HepG2 (cell line): ENCODE results near the gene HSPB2. TPM values are rescaled to one million over a fixed set of nuclear protein-coding genes. Genes with fewer than 3 reads are reported as not detected.
A peak's percentile ranks its signal among the peaks of the same experiment; 100 is the strongest.

ENCODE experiments used
- AHR ChIP-seq: IDR thresholded peaks from 2 replicates; pipeline ENCODE4 v1.6.1; 2018; ENCODE audit warnings: missing genetic modification reagents, missing compliant biosample characterization
- ATAD3A ChIP-seq: sonication (generic); formaldehyde crosslinking; IDR thresholded peaks from 2 replicates; pipeline ENCODE4 v1.4.0; 2020; ENCODE audit warnings: missing genetic modification reagents
- DNMT1 ChIP-seq: sonication (generic); formaldehyde crosslinking; IDR thresholded peaks from 2 replicates; pipeline ENCODE4 v1.5.1; 2020; ENCODE audit warnings: mild to moderate bottlenecking, missing genetic modification reagents
- FOXO1 ChIP-seq: sonication (generic); formaldehyde crosslinking; IDR thresholded peaks from 2 replicates; pipeline ENCODE4 v1.4.0; 2020; ENCODE audit warnings: missing genetic modification reagents
- IKZF5 ChIP-seq: IDR thresholded peaks from 2 replicates; pipeline ENCODE4 v1.6.1; 2018; ENCODE audit warnings: missing genetic modification reagents, mild to moderate bottlenecking, missing compliant biosample characterization
- KLF9 ChIP-seq: IDR thresholded peaks from 2 replicates; pipeline ENCODE4 v1.6.1; 2016; ENCODE audit warnings: low read depth
- NFRKB ChIP-seq: fragments of 450-650 bp; IDR thresholded peaks from 2 replicates; pipeline ENCODE4 v1.6.1; 2017
- NFYC ChIP-seq: IDR thresholded peaks from 2 replicates; pipeline ENCODE4 v1.6.1; 2016; ENCODE audit warnings: missing genetic modification reagents, missing compliant biosample characterization
- NR1H2 ChIP-seq: sonication (generic); formaldehyde crosslinking; IDR thresholded peaks from 2 replicates; pipeline ENCODE4 v1.8.1; 2022; ENCODE audit warnings: low read depth, missing genetic modification reagents, borderline replicate concordance
- PHF20 ChIP-seq: sonication (generic); formaldehyde crosslinking; IDR thresholded peaks from 2 replicates; pipeline ENCODE4 v1.5.0; 2020; ENCODE audit warnings: mild to moderate bottlenecking, missing genetic modification reagents
- RORA ChIP-seq: sonication (generic); formaldehyde crosslinking; IDR thresholded peaks from 2 replicates; pipeline ENCODE4 v1.5.0; 2020; ENCODE audit warnings: mild to moderate bottlenecking, missing genetic modification reagents, moderate library complexity
- SAFB2 ChIP-seq: sonication (generic); formaldehyde crosslinking; IDR thresholded peaks from 2 replicates; pipeline ENCODE4 v1.5.1; 2020; ENCODE audit warnings: missing genetic modification reagents, low read depth, mild to moderate bottlenecking, borderline replicate concordance
- SMAD3 ChIP-seq: sonication (generic); formaldehyde crosslinking; IDR thresholded peaks from 2 replicates; pipeline ENCODE4 v1.4.0; 2020; ENCODE audit warnings: missing genetic modification reagents
- SMC3 ChIP-seq: IDR thresholded peaks from 2 replicates; pipeline ENCODE4 v1.6.1; 2011; ENCODE audit warnings: low read length, improper control_type of control experiment
- XRCC5 ChIP-seq: fragments of 200-400 bp; formaldehyde crosslinking; optimal IDR thresholded peaks from 2 replicates; pipeline ENCODE3; 2017; ENCODE audit warnings: mild to moderate bottlenecking, low read length
- ZNF160 ChIP-seq: sonication (generic); formaldehyde crosslinking; IDR thresholded peaks from 2 replicates; pipeline ENCODE4 v1.8.0; 2022; ENCODE audit warnings: mild to moderate bottlenecking, inconsistent platforms, missing genetic modification reagents
- ZNF230 ChIP-seq: sonication (generic); formaldehyde crosslinking; IDR thresholded peaks from 2 replicates; pipeline ENCODE4 v1.4.0; 2020; ENCODE audit warnings: mild to moderate bottlenecking, missing genetic modification reagents
- ZNF263 ChIP-seq: sonication (generic); formaldehyde crosslinking; IDR thresholded peaks from 2 replicates; pipeline ENCODE4 v1.4.0; 2020; ENCODE audit warnings: missing genetic modification reagents
- ZNF3 ChIP-seq: IDR thresholded peaks from 2 replicates; pipeline ENCODE4 v1.7.0; 2017; ENCODE audit warnings: inconsistent platforms
- ZNF383 ChIP-seq: sonication (generic); formaldehyde crosslinking; IDR thresholded peaks from 2 replicates; pipeline ENCODE4 v1.4.0; 2020; ENCODE audit warnings: missing genetic modification reagents, mild to moderate bottlenecking, borderline replicate concordance
- ZNF414 ChIP-seq: sonication (generic); formaldehyde crosslinking; IDR thresholded peaks from 2 replicates; pipeline ENCODE4 v1.5.0; 2020; ENCODE audit warnings: missing genetic modification reagents
- ZNF431 ChIP-seq: sonication (generic); formaldehyde crosslinking; IDR thresholded peaks from 2 replicates; pipeline ENCODE4 v1.9.0; 2022; ENCODE audit warnings: missing genetic modification reagents, low read depth, mild to moderate bottlenecking, borderline replicate concordance
- ZNF446 ChIP-seq: sonication (generic); formaldehyde crosslinking; IDR thresholded peaks from 2 replicates; pipeline ENCODE4 v1.5.0; 2020; ENCODE audit warnings: mild to moderate bottlenecking, missing genetic modification reagents
- ZNF547 ChIP-seq: sonication (generic); formaldehyde crosslinking; IDR thresholded peaks from 2 replicates; pipeline ENCODE4 v1.5.1; 2020; ENCODE audit warnings: mild to moderate bottlenecking, missing genetic modification reagents
- ZNF549 ChIP-seq: sonication (generic); formaldehyde crosslinking; IDR thresholded peaks from 2 replicates; pipeline ENCODE4 v1.5.0; 2020; ENCODE audit warnings: missing genetic modification reagents
- ZNF552 ChIP-seq: sonication (generic); formaldehyde crosslinking; IDR thresholded peaks from 2 replicates; pipeline ENCODE4 v1.9.0; 2022; ENCODE audit warnings: missing genetic modification reagents, mild to moderate bottlenecking, borderline replicate concordance
- ZNF652 ChIP-seq: IDR thresholded peaks from 2 replicates; pipeline ENCODE4 v1.6.1; 2016; ENCODE audit warnings: low read depth, borderline replicate concordance
- ZNF746 ChIP-seq: sonication (generic); formaldehyde crosslinking; IDR thresholded peaks from 2 replicates; pipeline ENCODE4 v1.8.0; 2022; ENCODE audit warnings: mild to moderate bottlenecking, missing genetic modification reagents
- ZNF766 ChIP-seq: sonication (generic); formaldehyde crosslinking; IDR thresholded peaks from 2 replicates; pipeline ENCODE4 v1.5.0; 2020; ENCODE audit warnings: missing genetic modification reagents, borderline replicate concordance
- ZNF784 ChIP-seq: sonication (generic); formaldehyde crosslinking; IDR thresholded peaks from 2 replicates; pipeline ENCODE4 v1.5.1; 2020; ENCODE audit warnings: missing genetic modification reagents, mild to moderate bottlenecking, borderline replicate concordance
- ZSCAN30 ChIP-seq: sonication (generic); formaldehyde crosslinking; IDR thresholded peaks from 2 replicates; pipeline ENCODE4 v1.5.0; 2020; ENCODE audit warnings: mild to moderate bottlenecking, missing genetic modification reagents
- polyA plus RNA-seq, 8 experiments: library from polyadenylated mRNA; depleted of rRNA in 3 of 8; stranded (reverse) in 7 of 8; unstranded in 1 of 8; fragments of >200 nt; fragmentation: Illumina TruSeq in 4 of 8; extraction: Trizol in 4 of 8; gene quantifications; 2 replicates each; pipeline versions ENCODE4 v1.2.1 to v1.2.3, GENCODE V29; 2011 to 2016; ENCODE audit warnings: low read depth in 4 of 8, missing spikeins in 1 of 8, mixed read lengths in 1 of 8; ENCODE audit not compliant: insufficient read depth in 1 of 8
- total RNA-seq, 5 experiments: library from RNA; depleted of rRNA; stranded (reverse); fragments of >200 nt; fragmentation: Illumina TruSeq; extraction: Trizol; gene quantifications; 2 replicates each; pipeline ENCODE4 v1.2.3, GENCODE V29; 2016; ENCODE audit warnings: low read depth in 1 of 5

The HSPB2 gene
- total and polyA plus RNA-seq, 2 of the 13 experiments (the other 11 are each of a cell fraction or from before 2014, with no cell fraction given), result 0.04 TPM; not detected in 1

GRCh38 chr11:111870886-111871692 is 41.4 kb upstream of the HSPB2 start, which contains the start of gene ALG9 (continued):
- no peak for TF ChIP-seq IKZF5 (CRISPR knock-in tag)
- TF ChIP-seq ZNF230 (CRISPR knock-in tag), result no peak
- no peak for TF ChIP-seq ZNF652 (CRISPR knock-in tag)
- TF ChIP-seq ZSCAN30 (CRISPR knock-in tag), result no peak
- TF ChIP-seq DNMT1, result peak; percentile 81
- TF ChIP-seq NR1H2 (CRISPR knock-in tag), result no peak
- peak; percentile 47; the same call in 1 of the 2 replicates for TF ChIP-seq AHR (CRISPR knock-in tag)
- TF ChIP-seq ZNF549 (CRISPR knock-in tag), result no peak
- TF ChIP-seq NFYC, result no peak
- peak; percentile 39; the same call in 1 of the 2 replicates for TF ChIP-seq SMAD3 (CRISPR knock-in tag)
- TF ChIP-seq ZNF784 (CRISPR knock-in tag), result no peak
- TF ChIP-seq ZNF414 (CRISPR knock-in tag), result no peak
- peak; percentile 86; the same call in 1 of the 2 replicates for TF ChIP-seq ZNF431 (CRISPR knock-in tag)
- no peak for TF ChIP-seq ZNF383
- no peak for TF ChIP-seq KLF9 (CRISPR knock-in tag)
- no peak for TF ChIP-seq RORA (CRISPR knock-in tag)
- TF ChIP-seq NFRKB, result no peak
- TF ChIP-seq ATAD3A, result no peak
- TF ChIP-seq ZNF263 (CRISPR knock-in tag), result no peak
- peak; percentile 84; the same call in 1 of the 2 replicates for TF ChIP-seq SAFB2 (CRISPR knock-in tag)
- TF ChIP-seq ZNF446 (CRISPR knock-in tag), result peak; percentile 37; the same call in 1 of the 2 replicates
- peak; percentile 82 for TF ChIP-seq PHF20 (CRISPR knock-in tag)
- TF ChIP-seq ZNF552 (CRISPR knock-in tag), result no peak
- TF ChIP-seq SMC3, result no peak
- no peak for TF ChIP-seq ZNF3 (CRISPR knock-in tag)
- TF ChIP-seq ZNF766 (CRISPR knock-in tag), result peak; percentile 46; the same call in 1 of the 2 replicates
- TF ChIP-seq FOXO1 (CRISPR knock-in tag), result no peak
- peak; percentile 83 for TF ChIP-seq ZNF547 (CRISPR knock-in tag)
- TF ChIP-seq XRCC5, result peak; percentile 80
- TF ChIP-seq ZNF746 (CRISPR knock-in tag), result no peak
- TF ChIP-seq ZNF160, result no peak
